RWPE1 (cell line): ENCODE results near the gene LARP4B.

Experiments
- CTCF ChIA-PET: fragments of 350-600 bp; sonication (Branson Sonifier 250); formaldehyde crosslinking; extraction: SDS; loops from one replicate; lab custom pipeline; 2021; lab: Yijun Ruan, JAX
- POLR2A ChIA-PET: fragments of 400-600 bp; formaldehyde crosslinking; extraction: SDS; loops from one replicate; lab custom pipeline; 2020; ENCODE audit warnings: antibody characterized with exemption; ENCODE audit not compliant: low non-redundant PET; lab: Yijun Ruan, JAX
- DNase-seq: peaks from one replicate; pipeline ENCODE4 v3.0.0; 2012; ENCODE audit warnings: low spot score
- H3K27ac ChIP-seq: fragments of 450-650 bp; 2 replicates; pipeline ENCODE4 v1.5.1; 2017
- TF ChIP-seq, protein P1 (sequence below): fragments of 450-650 bp; conservative IDR thresholded peaks from 2 replicates; pipeline ENCODE4 v1.5.1; 2017; ENCODE audit warnings: low read depth, mild to moderate bottlenecking

LARP4B gene

DNA sequence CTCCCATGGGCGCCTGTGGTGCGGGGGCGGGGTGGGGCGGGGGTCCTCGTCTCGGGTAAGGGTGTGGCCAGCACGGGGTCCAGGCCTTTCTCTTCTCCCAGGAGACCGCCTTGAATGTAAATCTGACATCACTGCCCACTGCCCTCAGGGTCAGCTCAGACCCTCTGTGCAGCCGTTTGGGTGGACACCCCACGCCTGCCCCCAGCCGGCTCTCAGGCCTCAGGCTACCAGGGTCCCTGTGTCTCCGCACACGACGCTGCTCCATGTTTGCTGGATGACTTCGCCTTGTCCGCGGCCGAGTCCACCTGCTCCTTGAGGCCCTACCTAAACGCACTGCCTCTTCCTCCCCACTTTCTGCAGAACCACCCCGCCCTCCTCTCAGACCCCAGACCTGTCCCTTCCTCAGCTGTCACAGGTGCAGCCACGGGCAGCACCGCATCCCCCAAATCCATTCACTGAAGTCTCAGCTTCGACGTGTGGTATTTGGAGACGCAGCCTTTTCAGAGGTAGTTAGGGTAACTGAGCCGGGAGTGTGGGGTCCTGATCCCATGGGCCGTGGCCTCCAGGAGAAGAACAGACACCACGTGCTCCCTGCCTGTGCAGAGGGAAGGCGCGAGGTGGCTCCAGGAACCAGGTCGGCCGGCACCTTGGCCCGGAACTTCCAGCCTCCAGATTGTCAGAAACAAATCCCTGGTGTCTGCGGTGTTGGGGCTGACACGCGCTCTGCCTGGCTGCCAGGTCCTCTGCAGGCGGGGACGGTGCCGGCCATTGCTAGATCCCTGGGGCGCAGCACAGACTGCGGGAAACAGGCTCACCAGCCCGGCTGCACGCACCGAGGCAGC lies 144.7 kb downstream of the LARP4B start:
- CTCF ChIA-PET: interaction anchor here (0.6 to 0.9 kb wide), 3 partner anchors 198 to 557 kb away, joined by 4 to 7 read pairs (median 4); no protein-coding TSS in a partner anchor

DNA sequence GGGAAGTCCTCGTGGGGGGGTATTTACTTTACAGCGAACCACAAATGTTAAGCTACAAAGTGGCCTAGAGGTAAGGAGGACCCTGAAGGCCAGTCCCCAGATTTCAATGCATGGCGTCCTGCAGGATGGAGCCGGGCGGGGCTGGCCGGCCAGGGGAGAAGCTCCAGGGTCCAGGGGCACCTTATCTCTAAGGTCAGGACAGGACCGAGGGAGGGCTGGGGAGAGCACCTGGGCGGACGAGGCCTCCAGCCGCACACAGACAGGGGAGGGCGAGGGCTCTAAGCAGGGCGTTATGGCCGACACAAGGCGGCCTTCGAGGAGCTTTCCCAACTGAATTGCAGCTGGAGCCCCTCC lies 145.7 kb downstream of the LARP4B start:
- TF ChIP-seq, protein P1, sequence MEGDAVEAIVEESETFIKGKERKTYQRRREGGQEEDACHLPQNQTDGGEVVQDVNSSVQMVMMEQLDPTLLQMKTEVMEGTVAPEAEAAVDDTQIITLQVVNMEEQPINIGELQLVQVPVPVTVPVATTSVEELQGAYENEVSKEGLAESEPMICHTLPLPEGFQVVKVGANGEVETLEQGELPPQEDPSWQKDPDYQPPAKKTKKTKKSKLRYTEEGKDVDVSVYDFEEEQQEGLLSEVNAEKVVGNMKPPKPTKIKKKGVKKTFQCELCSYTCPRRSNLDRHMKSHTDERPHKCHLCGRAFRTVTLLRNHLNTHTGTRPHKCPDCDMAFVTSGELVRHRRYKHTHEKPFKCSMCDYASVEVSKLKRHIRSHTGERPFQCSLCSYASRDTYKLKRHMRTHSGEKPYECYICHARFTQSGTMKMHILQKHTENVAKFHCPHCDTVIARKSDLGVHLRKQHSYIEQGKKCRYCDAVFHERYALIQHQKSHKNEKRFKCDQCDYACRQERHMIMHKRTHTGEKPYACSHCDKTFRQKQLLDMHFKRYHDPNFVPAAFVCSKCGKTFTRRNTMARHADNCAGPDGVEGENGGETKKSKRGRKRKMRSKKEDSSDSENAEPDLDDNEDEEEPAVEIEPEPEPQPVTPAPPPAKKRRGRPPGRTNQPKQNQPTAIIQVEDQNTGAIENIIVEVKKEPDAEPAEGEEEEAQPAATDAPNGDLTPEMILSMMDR: no peak
- ChIA-PET POLR2A (no interaction called here), CTCF (interaction anchor here (0.6 to 1.2 kb wide), 2 partner anchors 181 to 556 kb away, joined by 3 to 7 read pairs; no protein-coding TSS in a partner anchor)
- DNase-seq: no peak
- no peak overlapping the region for H3K27ac ChIP-seq

More for the DNA sequence above, 144.7 kb downstream of the LARP4B start:
- DNase-seq: no peak
- TF ChIP-seq, protein P1: no peak
- POLR2A ChIA-PET: no interaction called here
- no peak overlapping the region for H3K27ac ChIP-seq

DNA sequence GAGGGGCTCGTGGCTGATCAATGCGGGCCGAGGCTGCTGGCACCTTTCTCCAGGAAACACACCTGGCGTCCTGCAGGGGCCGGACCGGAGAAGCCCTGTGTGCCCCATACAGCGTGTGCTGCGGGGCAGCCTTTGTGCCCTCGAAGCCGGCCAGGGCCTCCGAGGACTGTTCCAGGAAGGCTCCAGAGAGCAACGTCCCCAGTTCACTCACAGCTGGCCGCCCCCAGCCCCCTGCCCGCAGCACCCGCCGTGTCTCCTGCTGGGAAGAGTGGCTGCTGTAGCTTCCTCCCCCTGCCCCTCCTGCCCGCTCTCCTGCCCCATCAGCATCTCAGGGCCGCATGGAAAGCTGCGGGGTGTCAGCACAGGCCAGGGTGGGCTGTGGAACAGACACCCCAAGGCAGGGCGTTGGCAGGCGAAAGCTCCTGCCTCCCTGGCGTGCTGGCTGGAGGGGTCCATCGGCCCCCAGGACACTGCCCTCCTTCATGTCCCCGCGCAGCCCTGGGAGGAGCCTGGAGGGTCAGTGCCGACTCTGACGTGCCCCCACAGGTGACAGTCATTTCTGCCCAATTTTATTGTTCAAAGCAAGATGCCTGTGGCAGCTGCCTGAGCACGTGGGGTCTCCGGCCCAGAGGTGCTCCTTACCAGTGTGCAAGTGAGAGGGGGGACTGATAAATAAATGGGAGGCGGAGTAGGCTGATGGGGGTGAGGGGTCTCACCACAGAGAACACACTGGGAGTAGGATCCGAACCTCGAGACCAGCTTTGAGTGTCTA lies 146.2 kb downstream of the LARP4B start:
- no peak overlapping the region for H3K27ac ChIP-seq
- no peak for DNase-seq

DNA sequence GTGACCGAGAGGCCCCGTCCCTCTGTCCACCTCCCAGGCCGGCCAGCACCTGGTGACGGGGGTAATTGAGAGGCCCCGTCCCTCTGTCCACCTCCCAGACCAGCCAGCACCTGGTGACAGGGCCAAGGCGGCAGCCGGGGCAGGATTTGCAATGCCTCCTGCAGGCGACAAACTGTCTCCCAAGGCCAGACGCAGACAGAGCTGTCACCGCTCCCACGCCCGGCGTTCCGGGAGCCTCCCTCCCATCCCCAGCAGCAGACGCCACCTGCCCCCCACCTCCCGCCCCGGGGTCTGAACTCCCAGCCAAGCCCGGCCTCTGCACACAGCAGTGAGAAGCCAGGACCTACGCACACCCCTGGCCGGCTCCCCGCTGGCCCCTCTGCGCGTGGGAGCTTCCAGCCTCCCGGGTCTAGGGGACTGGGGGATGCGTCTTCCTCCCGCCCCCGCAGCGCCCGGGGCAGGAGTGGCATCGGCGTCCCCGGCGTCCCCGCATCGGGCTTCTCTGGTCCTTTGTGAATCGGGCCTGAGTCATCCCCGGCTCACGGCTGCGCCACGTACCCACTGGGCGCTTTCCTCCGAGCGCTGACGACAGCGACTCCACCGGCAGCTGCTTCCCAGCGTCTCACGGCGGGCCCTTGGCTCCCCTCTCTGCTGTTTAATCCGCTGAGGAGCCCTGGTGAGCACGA lies 147.0 kb downstream of the LARP4B start:
- CTCF ChIA-PET: interaction anchor here (0.7 to 1.0 kb wide), 3 partner anchors 196 to 326 kb away, joined by 3 read pairs; no protein-coding TSS in a partner anchor
- DNase-seq: peak; percentile 50
- POLR2A ChIA-PET: no interaction called here

More for the DNA sequence above, 146.2 kb downstream of the LARP4B start:
- TF ChIP-seq, protein P1: no peak
- ChIA-PET POLR2A (no interaction called here), CTCF (interaction anchor here (0.7 to 1.2 kb wide), 4 partner anchors 181 to 326 kb away, joined by 3 read pairs; no protein-coding TSS in a partner anchor)

DNA sequence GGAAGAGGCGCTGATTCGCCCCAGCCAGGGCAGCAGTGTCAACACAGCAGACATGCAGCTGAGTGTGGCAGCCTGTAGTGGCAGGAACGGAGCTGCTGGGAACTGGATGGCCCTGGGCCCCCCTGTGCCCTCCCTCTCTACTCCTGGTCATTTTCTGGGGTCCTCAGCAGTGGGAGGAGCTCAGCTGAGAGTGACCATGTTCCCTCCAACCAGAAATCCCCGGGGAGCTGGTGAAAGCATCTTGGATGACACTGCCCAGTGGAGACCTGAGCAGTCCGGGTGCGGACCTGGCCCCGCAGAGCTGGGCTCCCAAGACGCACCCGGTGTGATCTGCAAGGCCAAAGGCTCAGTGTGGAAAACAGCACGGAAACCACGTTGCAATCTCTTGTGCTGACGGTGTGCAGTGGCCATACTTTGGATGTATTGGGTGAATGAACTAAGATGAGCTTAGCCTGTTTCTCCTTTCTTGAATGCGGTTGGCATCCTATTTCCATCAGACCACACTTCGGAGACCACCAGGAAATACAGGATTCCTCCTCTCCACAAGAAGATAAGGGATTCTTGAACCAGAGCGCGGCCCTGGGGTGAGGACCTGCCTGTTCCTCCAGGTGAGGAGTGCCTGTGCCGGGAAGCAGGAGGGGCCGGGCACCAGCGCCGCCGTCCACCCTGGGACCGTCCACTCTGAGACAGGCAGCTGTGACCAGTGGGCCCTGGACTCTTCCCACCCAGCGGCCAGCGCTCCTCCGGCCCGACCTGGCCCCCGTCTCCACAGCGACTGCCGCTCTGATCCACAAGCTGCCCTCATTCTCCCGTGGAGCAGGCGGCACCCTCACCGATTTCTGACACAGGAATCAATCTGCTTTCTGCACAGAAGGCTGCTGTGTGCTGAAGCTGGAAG lies 148.5 kb downstream of the LARP4B start:
- ChIA-PET POLR2A (no interaction called here), CTCF (no interaction called here)
- H3K27ac ChIP-seq: no peak overlapping the region
- DNase-seq: no peak
- TF ChIP-seq, protein P1: no peak

More for the DNA sequence above, 147.0 kb downstream of the LARP4B start:
- TF ChIP-seq, protein P1: 0 out of 2 replicates have a peak, but pooled peaks have one; percentile 19
- H3K27ac ChIP-seq: no peak overlapping the region
